ENCODE results near the gene PRKD3. TPM values are rescaled to one million over a fixed set of nuclear protein-coding genes. Genes with fewer than 3 reads are reported as not detected.
"Not testable (repeated sequence)": the region's sequence is repeated elsewhere in the genome, so short reads cannot be mapped to it uniquely, and the experiment has no call there.

Gene PRKD3
- total RNA-seq, 2 donors from 2014 or later: 20.2 to 28.5 TPM

DNA sequence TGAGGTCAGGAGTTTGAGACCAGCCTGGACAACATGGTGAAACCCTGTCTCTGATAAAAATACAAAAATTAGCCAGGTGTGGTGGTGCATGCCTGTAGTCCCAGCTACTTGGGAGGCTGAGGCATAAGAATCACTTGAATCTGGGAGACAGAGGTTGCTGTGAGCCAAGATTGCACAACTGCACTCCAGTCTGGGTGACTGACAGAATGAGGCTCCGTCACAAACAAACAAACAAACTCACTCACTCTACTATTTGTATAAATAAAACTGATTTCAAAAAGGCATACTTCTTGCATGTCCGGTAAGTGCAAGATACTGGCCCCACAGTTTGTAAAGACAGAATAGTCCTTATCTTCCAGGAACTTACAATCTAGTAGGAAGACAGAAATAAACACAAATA, 29.8 kb downstream of the PRKD3 start:
- H3K27me3 Mint-ChIP-seq (ENCODE audit: low read depth); H3K27ac Mint-ChIP-seq; H3K36me3 Mint-ChIP-seq (ENCODE audit: insufficient read depth in 2 of 2); DNase-seq; ATAC-seq (replicated peaks in 1 of 2); H3K9me3 Mint-ChIP-seq; H3K4me3 Mint-ChIP-seq: not testable (repeated sequence)
- peaks cover 18% of the 10 kb centered on the region for H3K4me1 Mint-ChIP-seq (ENCODE audit: low read depth)

DNA sequence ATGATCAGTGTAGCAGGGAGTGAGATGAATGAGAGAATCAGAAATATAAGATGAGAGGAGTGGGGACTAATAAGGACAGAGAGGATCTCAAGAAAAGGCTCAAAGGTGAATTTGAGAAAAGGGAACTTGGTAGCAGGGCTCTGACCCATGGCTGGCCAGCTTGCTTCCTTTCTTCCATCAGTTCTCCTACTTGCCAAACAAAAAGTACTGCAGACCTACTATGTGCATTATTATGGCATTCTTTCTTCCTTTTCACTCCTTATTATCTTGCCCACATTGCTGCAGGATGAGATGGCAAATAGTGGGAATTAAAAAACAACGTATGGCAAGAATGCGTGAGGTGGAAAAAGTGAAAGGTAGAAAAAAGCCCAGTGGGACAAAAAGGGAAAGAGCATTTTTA, 33.0 kb downstream of the PRKD3 start:
- no peaks in the 10 kb centered on the region for H3K9me3 Mint-ChIP-seq
- H3K4me1 Mint-ChIP-seq (ENCODE audit: low read depth): peaks cover 15% of the 10 kb centered on the region
- no peak for ATAC-seq (replicated peaks in 1 of 2)
- peaks cover 0 to 2% of the 10 kb centered on the region in 2 donors for H3K36me3 Mint-ChIP-seq (ENCODE audit: insufficient read depth in 2 of 2)
- H3K27me3 Mint-ChIP-seq (ENCODE audit: low read depth): no peaks in the 10 kb centered on the region
- no peak for DNase-seq
- H3K27ac Mint-ChIP-seq: no peak overlapping the region
- H3K4me3 Mint-ChIP-seq: no peak overlapping the region

DNA sequence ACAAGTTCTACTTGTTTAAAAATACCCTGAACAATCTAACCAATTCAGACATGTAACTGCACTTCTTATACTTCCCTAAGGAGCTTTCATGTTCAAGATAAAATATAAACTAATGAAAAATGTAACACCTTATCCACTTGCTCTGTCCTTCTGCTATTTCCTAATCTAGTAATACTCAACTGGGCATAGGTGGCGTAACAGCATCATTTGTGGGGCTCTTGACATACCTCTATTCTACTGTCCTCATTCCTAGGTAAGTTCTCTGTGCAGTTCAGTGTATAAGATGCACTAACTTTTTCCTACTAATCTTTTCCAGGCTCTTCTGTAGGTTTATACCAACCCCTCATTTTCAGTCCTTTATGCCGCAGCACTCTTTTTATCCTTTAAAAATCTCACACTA, 36.7 kb downstream of the PRKD3 start:
- ATAC-seq (replicated peaks in 1 of 2) (peak in 1 of 2 donors; percentile 47), DNase-seq (no peak)
- no peak overlapping the region for H3K27ac Mint-ChIP-seq
- H3K4me1 Mint-ChIP-seq (ENCODE audit: low read depth): peaks cover 6% of the 10 kb centered on the region
- no peak overlapping the region for H3K4me3 Mint-ChIP-seq
- no peaks in the 10 kb centered on the region for H3K27me3 Mint-ChIP-seq (ENCODE audit: low read depth)
- H3K9me3 Mint-ChIP-seq: no peaks in the 10 kb centered on the region
- H3K36me3 Mint-ChIP-seq (ENCODE audit: insufficient read depth in 2 of 2): peaks cover 0 to 2% of the 10 kb centered on the region in 2 donors

DNA sequence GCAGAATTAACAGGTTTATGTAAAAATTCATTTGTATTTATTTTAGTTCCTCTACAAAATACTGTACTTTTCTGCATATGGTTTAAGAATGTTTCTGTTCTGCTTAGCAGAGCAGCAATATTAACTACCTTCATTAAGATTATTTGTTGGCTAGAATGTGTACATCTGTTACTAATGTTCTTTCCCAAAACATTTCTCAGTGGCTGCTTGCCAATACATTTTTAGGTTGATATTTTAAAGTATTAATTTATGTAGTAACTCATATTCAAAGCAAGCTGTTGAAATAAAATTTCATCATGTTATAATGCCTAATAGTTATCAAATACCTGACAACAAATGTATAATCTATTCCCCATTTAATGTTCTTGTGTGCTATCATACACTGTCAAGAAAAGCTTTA, 40.3 kb downstream of the PRKD3 start:
- Mint-ChIP-seq H3K4me1 (ENCODE audit: low read depth) (peaks cover 6% of the 10 kb centered on the region), H3K36me3 (ENCODE audit: insufficient read depth in 2 of 2) (no peaks in the 10 kb centered on the region), H3K27ac (no peak overlapping the region), H3K27me3 (ENCODE audit: low read depth) (no peaks in the 10 kb centered on the region), H3K4me3 (no peak overlapping the region), H3K9me3 (no peaks in the 10 kb centered on the region)
- DNase-seq (no peak), ATAC-seq (replicated peaks in 1 of 2) (no peak)

DNA sequence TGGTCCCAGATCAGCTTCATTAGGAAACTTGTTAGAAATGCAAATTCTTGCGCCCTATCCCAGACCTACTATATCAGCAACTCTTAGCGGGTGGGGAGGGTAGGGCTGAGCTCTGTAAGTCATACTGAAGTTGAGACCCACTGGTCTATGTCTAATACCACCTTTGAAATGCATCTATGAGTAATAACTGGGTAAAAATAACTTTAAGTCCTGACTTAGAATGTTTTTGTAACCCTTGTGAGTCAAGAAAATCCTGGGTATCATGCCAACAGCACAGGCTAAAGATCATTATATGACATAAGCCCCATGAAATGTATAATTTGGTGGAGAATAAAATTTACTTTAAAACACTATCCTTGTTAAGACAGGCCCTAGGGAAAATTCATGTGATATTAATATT, 41.4 kb downstream of the PRKD3 start:
- H3K27ac Mint-ChIP-seq: no peak overlapping the region
- no peaks in the 10 kb centered on the region for H3K9me3 Mint-ChIP-seq
- DNase-seq: no peak
- no peak for ATAC-seq (replicated peaks in 1 of 2)
- peaks cover 3% of the 10 kb centered on the region for H3K4me1 Mint-ChIP-seq (ENCODE audit: low read depth)
- no peaks in the 10 kb centered on the region for H3K36me3 Mint-ChIP-seq (ENCODE audit: insufficient read depth in 2 of 2)
- no peak overlapping the region for H3K4me3 Mint-ChIP-seq
- H3K27me3 Mint-ChIP-seq (ENCODE audit: low read depth): no peaks in the 10 kb centered on the region

DNA sequence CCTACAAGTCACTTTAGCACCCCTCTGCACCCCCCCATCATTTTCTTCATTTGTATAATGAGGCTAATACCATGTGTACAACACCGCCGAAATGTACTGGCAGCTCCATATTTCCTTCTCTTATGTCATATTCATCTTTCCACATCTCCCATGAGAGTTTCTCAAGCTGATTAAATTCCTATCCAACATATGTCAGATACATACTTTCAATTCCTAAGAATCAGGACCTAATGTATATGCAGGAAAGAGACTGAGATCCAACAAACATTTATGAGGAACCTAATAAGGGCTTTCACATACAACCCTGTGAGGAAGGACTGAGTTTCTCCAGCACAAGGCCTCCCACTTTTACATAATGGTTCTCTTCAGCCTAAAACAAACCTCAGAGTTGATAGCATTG, 41.9 kb downstream of the PRKD3 start:
- ATAC-seq (replicated peaks in 1 of 2) (no peak), DNase-seq (no peak)
- no peaks in the 10 kb centered on the region for H3K4me1 Mint-ChIP-seq (ENCODE audit: low read depth)
- peaks cover 0 to 4% of the 10 kb centered on the region in 2 donors for H3K36me3 Mint-ChIP-seq (ENCODE audit: insufficient read depth in 2 of 2)
- H3K27me3 Mint-ChIP-seq (ENCODE audit: low read depth): no peaks in the 10 kb centered on the region
- H3K27ac Mint-ChIP-seq: no peak overlapping the region
- no peak overlapping the region for H3K4me3 Mint-ChIP-seq
- no peaks in the 10 kb centered on the region for H3K9me3 Mint-ChIP-seq

DNA sequence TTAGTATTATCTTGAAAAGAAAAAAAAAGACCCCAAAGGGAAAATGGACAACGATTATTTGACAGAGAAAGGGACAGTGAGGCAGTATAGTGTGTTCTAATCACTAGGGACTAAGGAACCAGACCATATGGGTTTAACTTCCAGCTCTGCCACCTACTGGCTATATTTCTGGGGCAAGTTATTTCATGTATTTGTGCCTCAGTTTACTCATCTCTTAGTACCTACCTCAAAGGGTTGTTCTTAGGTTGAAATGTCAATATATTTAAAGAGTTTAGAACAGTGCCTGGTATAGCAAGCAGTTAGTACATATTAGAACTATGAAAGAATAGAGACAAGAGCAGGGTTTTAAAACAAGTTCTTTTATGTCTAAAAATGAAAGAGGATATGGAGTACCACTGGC, 42.7 kb downstream of the PRKD3 start:
- no peak for DNase-seq
- Mint-ChIP-seq H3K4me3 (no peak overlapping the region), H3K27me3 (ENCODE audit: low read depth) (no peaks in the 10 kb centered on the region), H3K36me3 (ENCODE audit: insufficient read depth in 2 of 2) (peaks cover 0 to 4% of the 10 kb centered on the region in 2 donors), H3K9me3 (no peaks in the 10 kb centered on the region), H3K4me1 (ENCODE audit: low read depth) (no peaks in the 10 kb centered on the region), H3K27ac (peak overlapping the region; percentile 42)
- no peak for ATAC-seq (replicated peaks in 1 of 2)

DNA sequence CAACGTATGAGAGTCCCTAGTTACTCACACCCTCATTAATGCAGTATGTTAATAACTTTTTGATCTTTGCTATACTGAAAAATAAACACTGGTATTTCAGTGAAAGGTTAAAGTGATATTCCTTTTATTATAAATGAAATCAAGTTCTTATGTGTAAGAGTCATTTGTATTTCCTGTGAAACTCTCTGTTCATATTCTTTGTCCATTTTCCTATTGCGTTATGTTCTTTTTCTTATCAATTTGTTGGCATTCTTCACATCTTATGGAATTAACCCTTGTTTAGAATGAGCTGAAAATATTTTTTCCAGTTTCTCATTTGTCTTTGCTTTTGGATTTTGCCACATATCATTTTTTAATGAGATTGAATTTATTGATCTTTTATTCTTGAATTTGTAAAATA, 48.3 kb downstream of the PRKD3 start:
- ATAC-seq (replicated peaks in 1 of 2) (no peak), DNase-seq (no peak)
- peaks cover 0 to 7% of the 10 kb centered on the region in 2 donors for H3K36me3 Mint-ChIP-seq (ENCODE audit: insufficient read depth in 2 of 2)
- H3K9me3 Mint-ChIP-seq: no peaks in the 10 kb centered on the region
- H3K27me3 Mint-ChIP-seq (ENCODE audit: low read depth): no peaks in the 10 kb centered on the region
- no peak overlapping the region for H3K27ac Mint-ChIP-seq
- no peaks in the 10 kb centered on the region for H3K4me1 Mint-ChIP-seq (ENCODE audit: low read depth)
- no peak overlapping the region for H3K4me3 Mint-ChIP-seq

Other genes starting within 250 kb of the PRKD3 start
- gene HEATR5B, start 240.5 kb downstream of the PRKD3 start, total RNA-seq: 10 to 100 TPM; 12.4 to 14.8 TPM
- 10 to 100 TPM; 12.3 to 12.4 TPM for gene GPATCH11, start 240.3 kb downstream of the PRKD3 start, total RNA-seq
- 10 to 100 TPM; 30.1 to 42.9 TPM for gene EIF2AK2, start 167.9 kb downstream of the PRKD3 start, total RNA-seq
- not detected for gene SULT6B1, start 136.2 kb downstream of the PRKD3 start, total RNA-seq
- gene CEBPZOS, start 128.3 kb downstream of the PRKD3 start, total RNA-seq: 10 to 100 TPM; 34.0 to 39.7 TPM
- gene CEBPZ, start 93.2 kb downstream of the PRKD3 start, total RNA-seq: 10 to 100 TPM; 52.6 to 67.7 TPM
- 10 to 100 TPM; 30.6 to 33.4 TPM for gene NDUFAF7, start 93.2 kb downstream of the PRKD3 start, total RNA-seq
- under 1 TPM; 0.35 to 0.70 TPM for gene QPCT, start 19.8 kb upstream of the PRKD3 start, total RNA-seq